ENCODE results near the gene ZFP14. TPM values are rescaled to one million over a fixed set of nuclear protein-coding genes. Genes with fewer than 3 reads are reported as not detected.

Gene ZFP14
- total and polyA plus RNA-seq, 3 donors from 2014 or later, result 1.1 to 5.1 (median 3.5) TPM

- H3K36me3 ChIP-seq (ENCODE audit: low read depth, missing control alignments), result no peaks in the 10 kb centered on the region
- peak; percentile 84 for DNase-seq
- peak within 1 kb of the TSS; percentile 90 to 91 for H3K4me3 ChIP-seq
- no peaks in the 10 kb centered on the region for H3K27me3 ChIP-seq
- peaks cover 9% of the 10 kb centered on the region for H3K4me1 ChIP-seq
- TF ChIP-seq POLR2A (IDR thresholded peaks at IDR 0.05) (no peak), CTCF (IDR thresholded peaks at IDR 0.05) (no peak)
- intact Hi-C loops (cut with DNase I; ENCODE audit: low total_unique reads), result no loop called here
- peak within 1 kb of the TSS; percentile 89 to 90 for H3K27ac ChIP-seq
- WGBS, 2 donors, result 0 to 2% methylated on average over 18 to 44 of the region's 70 CpGs
- H3K9me3 ChIP-seq, result no peaks in the 10 kb centered on the region
Observed at GRCh38 chr19:36418287-36419001, 39.4 kb upstream of the ZFP14 start, which contains the start of gene ZFP82. Gene ZFP82, minus strand, starts transcription at chr19:36418644. Its CDS starts 8,855 bp downstream, at chr19:36409789.

GRCh38 chr19:36417752-36418286 lies 38.8 kb upstream of the ZFP14 start:
- DNase-seq, result peak; percentile 22
- intact Hi-C loops (cut with DNase I; ENCODE audit: low total_unique reads), result no loop called here
- Histone ChIP-seq H3K9me3 (no peaks in the 10 kb centered on the region), H3K4me1 (peaks cover 9% of the 10 kb centered on the region), H3K27ac (peak overlapping the region; percentile 89 to 90), H3K36me3 (ENCODE audit: low read depth, missing control alignments) (no peaks in the 10 kb centered on the region), H3K4me3 (peak overlapping the region; percentile 90 to 91), H3K27me3 (no peaks in the 10 kb centered on the region)
- TF ChIP-seq POLR2A (IDR thresholded peaks at IDR 0.05) (no peak), CTCF (IDR thresholded peaks at IDR 0.05) (no peak)
- WGBS, 2 donors, result 15 to 18% methylated on average over 5 to 25 of the region's 25 CpGs

- 87 to 94% methylated on average over 5 of the region's 5 CpGs for WGBS, 2 donors
- intact Hi-C loops (cut with DNase I; ENCODE audit: low total_unique reads), result no loop called here
- no peak overlapping the region for H3K4me3 ChIP-seq
- H3K4me1 ChIP-seq, result no peaks in the 10 kb centered on the region
- no peaks in the 10 kb centered on the region for H3K36me3 ChIP-seq (ENCODE audit: low read depth, missing control alignments)
- no peaks in the 10 kb centered on the region for H3K27me3 ChIP-seq
- no peak for TF ChIP-seq POLR2A (IDR thresholded peaks at IDR 0.05)
- TF ChIP-seq CTCF (IDR thresholded peaks at IDR 0.05), result no peak
- no peaks in the 10 kb centered on the region for H3K9me3 ChIP-seq
- no peak overlapping the region for H3K27ac ChIP-seq
- DNase-seq, result no peak
Observed at GRCh38 chr19:36409841-36410240, 30.8 kb upstream of the ZFP14 start.

- no peak overlapping the region for H3K4me3 ChIP-seq
- 83 to 99% methylated on average over 3 of the region's 3 CpGs for WGBS, 2 donors
- no peak for DNase-seq
- TF ChIP-seq POLR2A (IDR thresholded peaks at IDR 0.05) (no peak), CTCF (IDR thresholded peaks at IDR 0.05) (no peak)
- H3K36me3 ChIP-seq (ENCODE audit: low read depth, missing control alignments), result no peaks in the 10 kb centered on the region
- no peaks in the 10 kb centered on the region for H3K4me1 ChIP-seq
- no peak overlapping the region for H3K27ac ChIP-seq
- intact Hi-C loops (cut with DNase I; ENCODE audit: low total_unique reads), result no loop called here
- H3K9me3 ChIP-seq, result no peaks in the 10 kb centered on the region
- H3K27me3 ChIP-seq, result no peaks in the 10 kb centered on the region
Observed at GRCh38 chr19:36408101-36408500, 29.1 kb upstream of the ZFP14 start.

All from testis (tissue), 3 donors.